H9 (cell line): ENCODE measurements around the gene RAC2. TPM values are rescaled to one million over a fixed set of nuclear protein-coding genes. Genes with fewer than 3 reads are reported as not detected.

ENCODE experiments used
- DNase-seq: peaks from one replicate; pipeline ENCODE4 v3.0.0-alpha.2; 2017
- H2AFZ ChIP-seq: one replicate; pipeline ENCODE4 v1.6.1; 2013; ENCODE audit warnings: mild to moderate bottlenecking, low read length, control low read depth, moderate library complexity
- H2AK5ac ChIP-seq: 2 replicates; pipeline ENCODE4 v1.6.1; 2013; ENCODE audit warnings: low read length, control low read depth, mixed read lengths; ENCODE audit not compliant: insufficient read length
- H2BK120ac ChIP-seq: one replicate; pipeline ENCODE4 v1.6.1; 2013; ENCODE audit warnings: low read depth, mild to moderate bottlenecking, low read length, control low read depth, inconsistent platforms; ENCODE audit not compliant: poor library complexity, severe bottlenecking
- H2BK12ac ChIP-seq: 2 replicates; pipeline ENCODE4 v1.6.1; 2013; ENCODE audit warnings: low read length, control low read depth, mixed read lengths, low read depth; ENCODE audit not compliant: insufficient read length
- H2BK15ac ChIP-seq: 2 replicates; pipeline ENCODE4 v1.6.1; 2013; ENCODE audit warnings: low read depth, low read length, control low read depth
- H2BK20ac ChIP-seq: one replicate; pipeline ENCODE4 v1.6.1; 2013; ENCODE audit warnings: low read depth, mild to moderate bottlenecking, low read length, control low read depth, inconsistent platforms; ENCODE audit not compliant: poor library complexity, severe bottlenecking
- H2BK5ac ChIP-seq: 2 replicates; pipeline ENCODE4 v1.6.1; 2013; ENCODE audit warnings: low read length, control low read depth, mixed read lengths; ENCODE audit not compliant: insufficient read length
- H3K14ac ChIP-seq: 2 replicates; pipeline ENCODE4 v1.6.1; 2013; ENCODE audit warnings: low read length, control low read depth; ENCODE audit not compliant: insufficient read depth
- H3K18ac ChIP-seq: 2 replicates; pipeline ENCODE4 v1.6.1; 2013; ENCODE audit warnings: low read depth, mild to moderate bottlenecking, mixed read lengths, low read length, control low read depth; ENCODE audit not compliant: insufficient read length
- H3K23ac ChIP-seq: 2 replicates; pipeline ENCODE4 v1.6.1; 2013; ENCODE audit warnings: low read length, control low read depth, mixed read lengths, low read depth; ENCODE audit not compliant: insufficient read length
- H3K23me2 ChIP-seq: 2 replicates; pipeline ENCODE4 v1.6.1; 2013; ENCODE audit warnings: low read depth, mild to moderate bottlenecking, mixed read lengths, low read length, control low read depth; ENCODE audit not compliant: insufficient read length, poor library complexity, severe bottlenecking
- H3K27ac ChIP-seq: 2 replicates; pipeline ENCODE4 v1.5.1; 2013; ENCODE audit warnings: low read length, control low read depth, mixed read lengths, low read depth; ENCODE audit not compliant: insufficient read length
- H3K27me3 ChIP-seq: 2 replicates; pipeline ENCODE4 v1.6.1; 2013; ENCODE audit warnings: low read length, control low read depth, inconsistent platforms; ENCODE audit not compliant: insufficient read depth
- H3K4ac ChIP-seq: 2 replicates; pipeline ENCODE4 v1.6.1; 2013; ENCODE audit warnings: low read depth, mild to moderate bottlenecking, control low read depth, inconsistent platforms, low read length, moderate library complexity
- H3K4me1 ChIP-seq: 2 replicates; pipeline ENCODE4 v1.6.1; 2013; ENCODE audit warnings: low read length, control low read depth, inconsistent platforms; ENCODE audit not compliant: insufficient read depth
- H3K4me2 ChIP-seq: 2 replicates; pipeline ENCODE4 v1.6.1; 2013; ENCODE audit warnings: low read length, control low read depth, mixed read lengths; ENCODE audit not compliant: insufficient read length, insufficient read depth
- H3K56ac ChIP-seq: 2 replicates; pipeline ENCODE4 v1.6.1; 2013; ENCODE audit warnings: low read depth, mild to moderate bottlenecking, mixed read lengths, low read length, control low read depth; ENCODE audit not compliant: insufficient read length
- H3K79me1 ChIP-seq: 2 replicates; pipeline ENCODE4 v1.6.1; 2013; ENCODE audit warnings: low read depth, mild to moderate bottlenecking, moderate library complexity, low read length, control low read depth, inconsistent platforms; ENCODE audit not compliant: insufficient read depth, poor library complexity, severe bottlenecking
- H3K79me2 ChIP-seq: 2 replicates; pipeline ENCODE4 v1.6.1; 2013; ENCODE audit warnings: low read length, control low read depth, inconsistent platforms; ENCODE audit not compliant: insufficient read depth
- H3K9ac ChIP-seq: 2 replicates; pipeline ENCODE4 v1.6.1; 2013; ENCODE audit warnings: low read length, control low read depth, mixed read lengths; ENCODE audit not compliant: insufficient read length; ENCODE audit errors: extremely low read depth
- H3K9me3 ChIP-seq: one replicate; pipeline ENCODE4 v1.6.1; 2013; ENCODE audit warnings: low read depth, low read length, inconsistent platforms; ENCODE audit not compliant: control insufficient read depth
- H3T11ph ChIP-seq: one replicate; pipeline ENCODE4 v1.6.1; 2013; ENCODE audit warnings: mild to moderate bottlenecking, low read length, control low read depth, inconsistent platforms
- H4K20me1 ChIP-seq: one replicate; pipeline ENCODE4 v1.6.1; 2013; ENCODE audit not compliant: control insufficient read depth, insufficient read length, insufficient read depth
- H4K5ac ChIP-seq: 2 replicates; pipeline ENCODE4 v1.6.1; 2013; ENCODE audit warnings: low read depth, mild to moderate bottlenecking, mixed read lengths, low read length, control low read depth; ENCODE audit not compliant: insufficient read length
- H4K8ac ChIP-seq: replicated peaks from 2 replicates; pipeline ENCODE4 v1.6.1; 2013; ENCODE audit warnings: low read length, control low read depth, mixed read lengths, low read depth; ENCODE audit not compliant: insufficient read length
- H4K91ac ChIP-seq: 2 replicates; pipeline ENCODE4 v1.6.1; 2013; ENCODE audit warnings: low read depth, mild to moderate bottlenecking, moderate library complexity, mixed read lengths, low read length, control low read depth; ENCODE audit not compliant: insufficient read length
- H3K27ac Mint-ChIP-seq, 3 experiments: 2 replicates in 2 of 3; 3 replicates in 1 of 3; pipeline ENCODE4 v1.8.0; 2020 to 2021; ENCODE audit warnings: mixed read lengths in 3 of 3, mild to moderate bottlenecking in 1 of 3, moderate library complexity in 1 of 3
- H3K27me3 Mint-ChIP-seq: 2 replicates; pipeline ENCODE4 v1.8.0; 2021; ENCODE audit warnings: low read depth, mild to moderate bottlenecking, moderate library complexity, mixed read lengths
- H3K36me3 Mint-ChIP-seq, 3 experiments: 2 replicates in 2 of 3; 3 replicates in 1 of 3; pipeline ENCODE4 v1.8.0; 2020 to 2021; ENCODE audit warnings: low read depth in 3 of 3, mixed read lengths in 3 of 3; ENCODE audit not compliant: insufficient read depth in 1 of 3
- H3K4me1 Mint-ChIP-seq, 2 experiments: 2 replicates each; pipeline ENCODE4 v1.8.0; 2020; ENCODE audit warnings: mixed read lengths in 2 of 2
- H3K4me3 Mint-ChIP-seq, 2 experiments: 2 replicates in 1 of 2; 3 replicates in 1 of 2; pipeline ENCODE4 v1.8.0; 2020 to 2021; ENCODE audit warnings: mild to moderate bottlenecking in 2 of 2, mixed read lengths in 2 of 2, moderate library complexity in 1 of 2
- H3K9me3 Mint-ChIP-seq, 2 experiments: 2 replicates in 1 of 2; 3 replicates in 1 of 2; pipeline ENCODE4 v1.8.0; 2020; ENCODE audit warnings: mild to moderate bottlenecking in 2 of 2, mixed read lengths in 2 of 2, moderate library complexity in 1 of 2
- CTCF ChIP-seq: fragments of 200-600 bp; sonication (generic); conservative IDR thresholded peaks from 3 replicates; pipeline ENCODE4 v1.8.0; 2021; ENCODE audit warnings: antibody characterized with exemption, mild to moderate bottlenecking
- total RNA-seq: library from RNA; stranded (reverse); gene quantifications from 2 replicates; pipeline ENCODE4 v1.2.1, GENCODE V29; 2021

Gene RAC2
- total RNA-seq, 1 experiment from 2014 or later, result 2.8 TPM

- peaks cover 3% of the 10 kb centered on the region for H4K20me1 ChIP-seq
- Mint-ChIP-seq H3K9me3 (no peaks in the 10 kb centered on the region), H3K4me3 (no peak overlapping the region), H3K27ac (no peak overlapping the region), H3K4me1 (peaks cover 14 to 40% of the 10 kb centered on the region in 2 experiments), H3K36me3 (no peaks in the 10 kb centered on the region), H3K27me3 (peaks cover 28% of the 10 kb centered on the region)
- H3K23ac ChIP-seq, result no peak overlapping the region
- H3T11ph ChIP-seq, result no peak overlapping the region
- no peaks in the 10 kb centered on the region for H3K23me2 ChIP-seq
- no peak overlapping the region for H2BK12ac ChIP-seq
- DNase-seq, result no peak
- H3K27me3 ChIP-seq, result no peaks in the 10 kb centered on the region
- no peak overlapping the region for H4K8ac ChIP-seq
- no peak overlapping the region for H2AK5ac ChIP-seq
- no peak overlapping the region for H2BK20ac ChIP-seq
- H3K9me3 ChIP-seq, result no peaks in the 10 kb centered on the region
- no peak overlapping the region for H4K5ac ChIP-seq
- H4K91ac ChIP-seq, result no peak overlapping the region
- 0 out of 2 replicates have a peak, but pooled peaks cover 5% of the 10 kb centered on the region for H3K4me1 ChIP-seq
- no peak overlapping the region for H2BK15ac ChIP-seq
- no peak overlapping the region for H3K9ac ChIP-seq
- H3K18ac ChIP-seq, result no peak overlapping the region
- no peak for TF ChIP-seq CTCF
- H2AFZ ChIP-seq, result no peak overlapping the region
- H3K14ac ChIP-seq, result no peak overlapping the region
- H3K56ac ChIP-seq, result no peak overlapping the region
- no peak overlapping the region for H3K4me2 ChIP-seq
- H3K27ac ChIP-seq, result no peak overlapping the region
- no peak overlapping the region for H3K4ac ChIP-seq
- no peak overlapping the region for H2BK5ac ChIP-seq
- H2BK120ac ChIP-seq, result no peak overlapping the region
- H3K79me2 ChIP-seq, result no peaks in the 10 kb centered on the region
- H3K79me1 ChIP-seq, result no peaks in the 10 kb centered on the region
Measured at GRCh38 chr22:37255558-37256006, 11.5 kb upstream of the RAC2 start.
